Measurements from ENCODE around the gene CADPS.

CADPS gene

GRCh38 chr3:62577153-62577552 is 298.1 kb downstream of the CADPS start:
- peaks cover 9% of the 10 kb centered on the region for H3K4me1 ChIP-seq
- no peaks in the 10 kb centered on the region for H3K36me3 ChIP-seq
- H3K9me3 ChIP-seq: no peaks in the 10 kb centered on the region
- no peak overlapping the region for H3K4me3 ChIP-seq (ENCODE audit: low read depth, low read length)
- H3K27me3 ChIP-seq: no peaks in the 10 kb centered on the region
- no peak for TF ChIP-seq CTCF (IDR thresholded peaks at IDR 0.05; ENCODE audit: low read depth, low read length)
- no peak for DNase-seq

GRCh38 chr3:62574266-62574898 is 300.8 kb downstream of the CADPS start:
- no peaks in the 10 kb centered on the region for H3K9me3 ChIP-seq
- no peaks in the 10 kb centered on the region for H3K36me3 ChIP-seq
- TF ChIP-seq CTCF (IDR thresholded peaks at IDR 0.05; ENCODE audit: low read depth, low read length): no peak
- DNase-seq: no peak
- no peaks in the 10 kb centered on the region for H3K27me3 ChIP-seq
- peaks cover 22% of the 10 kb centered on the region for H3K4me1 ChIP-seq
- H3K4me3 ChIP-seq (ENCODE audit: low read depth, low read length): no peak overlapping the region

- peaks cover 38% of the 10 kb centered on the region for H3K4me1 ChIP-seq
- H3K9me3 ChIP-seq: no peaks in the 10 kb centered on the region
- TF ChIP-seq CTCF (IDR thresholded peaks at IDR 0.05; ENCODE audit: low read depth, low read length): no peak
- no peaks in the 10 kb centered on the region for H3K27me3 ChIP-seq
- no peaks in the 10 kb centered on the region for H3K36me3 ChIP-seq
- no peak overlapping the region for H3K4me3 ChIP-seq (ENCODE audit: low read depth, low read length)
- DNase-seq: no peak
Observed at GRCh38 chr3:62571916-62572315, 303.3 kb downstream of the CADPS start.

GRCh38 chr3:62570888-62571287 is 304.3 kb downstream of the CADPS start:
- Histone ChIP-seq H3K4me1 (peaks cover 38% of the 10 kb centered on the region), H3K9me3 (no peaks in the 10 kb centered on the region), H3K4me3 (ENCODE audit: low read depth, low read length) (no peak overlapping the region), H3K27me3 (no peaks in the 10 kb centered on the region), H3K36me3 (no peaks in the 10 kb centered on the region)
- no peak for TF ChIP-seq CTCF (IDR thresholded peaks at IDR 0.05; ENCODE audit: low read depth, low read length)
- no peak for DNase-seq

GRCh38 chr3:62569609-62570008 is 305.6 kb downstream of the CADPS start:
- no peak for DNase-seq
- Histone ChIP-seq H3K4me1 (peaks cover 38% of the 10 kb centered on the region), H3K9me3 (no peaks in the 10 kb centered on the region), H3K4me3 (ENCODE audit: low read depth, low read length) (peak overlapping the region; percentile 27), H3K27me3 (no peaks in the 10 kb centered on the region), H3K36me3 (no peaks in the 10 kb centered on the region)
- TF ChIP-seq CTCF (IDR thresholded peaks at IDR 0.05; ENCODE audit: low read depth, low read length): no peak

- no peak for DNase-seq
- H3K9me3 ChIP-seq: no peaks in the 10 kb centered on the region
Observed at GRCh38 chr3:62567097-62568021, 307.9 kb downstream of the CADPS start.

More at GRCh38 chr3:62567097-62568021, 307.9 kb downstream of the CADPS start:
- no peak for TF ChIP-seq CTCF (IDR thresholded peaks at IDR 0.05; ENCODE audit: low read depth, low read length)
- Histone ChIP-seq H3K27me3 (no peaks in the 10 kb centered on the region), H3K4me1 (peaks cover 35% of the 10 kb centered on the region), H3K36me3 (no peaks in the 10 kb centered on the region), H3K4me3 (ENCODE audit: low read depth, low read length) (no peak overlapping the region)

Data from BE2C (cell line).